Fibroblast of lung (primary cell): Measurements from ENCODE around the gene GSG1L. TPM values are rescaled to one million over a fixed set of nuclear protein-coding genes. Genes with fewer than 3 reads are reported as not detected.
A peak's percentile ranks its signal among the peaks of the same experiment; 100 is the strongest.

Source experiments
- DNase-seq, 2 donors: peaks; one replicate each; pipeline versions ENCODE4 v3.0.0 to v3.0.0-alpha.2; 2010; ENCODE audit warnings: low read depth in 2 of 2
- H2AFZ ChIP-seq: 2 replicates; pipeline ENCODE4 v1.5.1; 2012; ENCODE audit warnings: low read length, control low read depth, inconsistent platforms
- H3K27ac ChIP-seq: 2 replicates; pipeline ENCODE4 v1.5.1; 2011; ENCODE audit warnings: low read length, control low read depth; ENCODE audit not compliant: insufficient read depth
- H3K27me3 ChIP-seq: 2 replicates; pipeline ENCODE4 v1.5.1; 2011; ENCODE audit warnings: mild to moderate bottlenecking, low read length; ENCODE audit not compliant: control insufficient read depth, insufficient read depth
- H3K36me3 ChIP-seq: 2 replicates; pipeline ENCODE4 v1.5.1; 2011; ENCODE audit warnings: low read length; ENCODE audit not compliant: control insufficient read depth, insufficient read depth
- H3K4me1 ChIP-seq: 2 replicates; pipeline ENCODE4 v1.5.1; 2011; ENCODE audit warnings: low read length; ENCODE audit not compliant: control insufficient read depth, insufficient read depth; ENCODE audit errors: extremely low read depth
- H3K4me2 ChIP-seq: 2 replicates; pipeline ENCODE4 v1.5.1; 2011; ENCODE audit warnings: low read length, control low read depth; ENCODE audit not compliant: insufficient read depth; ENCODE audit errors: extremely low read depth
- H3K4me3 ChIP-seq, 4 experiments: fragments of 200-600 bp in 1 of 4; sonication (generic) in 1 of 4; replicated peaks in 1 of 4; 2 replicates each; pipeline ENCODE4 v1.5.1; 2011 to 2016; ENCODE audit warnings: low read length in 4 of 4, low read depth in 3 of 4, mild to moderate bottlenecking in 3 of 4, control low read depth in 2 of 4, inconsistent platforms in 1 of 4, mixed read lengths in 1 of 4; ENCODE audit not compliant: insufficient read depth in 1 of 4; ENCODE audit errors: control extremely low read depth in 1 of 4
- H3K79me2 ChIP-seq: 2 replicates; pipeline ENCODE4 v1.5.1; 2012; ENCODE audit warnings: mild to moderate bottlenecking, low read length, inconsistent platforms; ENCODE audit not compliant: control insufficient read depth, insufficient read depth
- H3K9ac ChIP-seq: 2 replicates; pipeline ENCODE4 v1.5.1; 2011; ENCODE audit warnings: mild to moderate bottlenecking, low read length, control low read depth; ENCODE audit not compliant: insufficient read depth
- H3K9me3 ChIP-seq: 2 replicates; pipeline ENCODE4 v1.5.1; 2012; ENCODE audit warnings: low read depth, low read length; ENCODE audit not compliant: control insufficient read depth, insufficient read depth
- H4K20me1 ChIP-seq: 2 replicates; pipeline ENCODE4 v1.5.1; 2011; ENCODE audit warnings: low read length; ENCODE audit not compliant: control insufficient read depth, insufficient read depth; ENCODE audit errors: extremely low read depth
- EZH2 ChIP-seq: IDR thresholded peaks from 2 replicates; pipeline ENCODE4 v1.5.1; 2012; ENCODE audit warnings: low read length, control low read depth, mild to moderate bottlenecking; ENCODE audit errors: missing control alignments
- polyA plus RNA-seq, 2 donors: library from polyadenylated mRNA; depleted of rRNA in 1 of 2; stranded (reverse) in 1 of 2; unstranded in 1 of 2; fragments of >200 nt; gene quantifications; 2 replicates each; pipeline ENCODE4 v1.2.1, GENCODE V29; 2011 to 2012; ENCODE audit warnings: missing spikeins in 1 of 2
- total RNA-seq: library from RNA; depleted of rRNA; stranded (reverse); fragments of >200 nt; gene quantifications from 2 replicates; pipeline ENCODE4 v1.2.1, GENCODE V29; 2014
- TF ChIP-seq, protein P1 (sequence below), 2 donors: IDR thresholded peaks in 1 of 2; conservative IDR thresholded peaks in 1 of 2; 1 replicate in 1 of 2; 2 replicates in 1 of 2; pipeline ENCODE4 v1.5.1; 2011 to 2012; ENCODE audit warnings: low read length in 2 of 2, control low read depth in 1 of 2, inconsistent platforms in 1 of 2, low read depth in 1 of 2, mild to moderate bottlenecking in 1 of 2

The GSG1L gene
- total and polyA plus RNA-seq, 2 donors (not counting 1 experiment from before 2014, with no cell fraction given), result not detected

GRCh38 chr16:28069971-28070794 lies 6.7 kb upstream of the GSG1L start:
- DNase-seq, result peak in 1 of 2 donors; percentile 9
- Histone ChIP-seq H4K20me1 (no peaks in the 10 kb centered on the region), H3K79me2 (no peaks in the 10 kb centered on the region), H3K27ac (no peak overlapping the region), H3K4me2 (no peak overlapping the region), H3K9ac (no peak overlapping the region), H3K4me1 (peaks cover 3% of the 10 kb centered on the region), H3K9me3 (no peaks in the 10 kb centered on the region), H2AFZ (no peak overlapping the region), H3K4me3 (no peak overlapping the region), H3K27me3 (peaks cover 7% of the 10 kb centered on the region), H3K36me3 (no peaks in the 10 kb centered on the region)
- TF ChIP-seq, protein P1, sequence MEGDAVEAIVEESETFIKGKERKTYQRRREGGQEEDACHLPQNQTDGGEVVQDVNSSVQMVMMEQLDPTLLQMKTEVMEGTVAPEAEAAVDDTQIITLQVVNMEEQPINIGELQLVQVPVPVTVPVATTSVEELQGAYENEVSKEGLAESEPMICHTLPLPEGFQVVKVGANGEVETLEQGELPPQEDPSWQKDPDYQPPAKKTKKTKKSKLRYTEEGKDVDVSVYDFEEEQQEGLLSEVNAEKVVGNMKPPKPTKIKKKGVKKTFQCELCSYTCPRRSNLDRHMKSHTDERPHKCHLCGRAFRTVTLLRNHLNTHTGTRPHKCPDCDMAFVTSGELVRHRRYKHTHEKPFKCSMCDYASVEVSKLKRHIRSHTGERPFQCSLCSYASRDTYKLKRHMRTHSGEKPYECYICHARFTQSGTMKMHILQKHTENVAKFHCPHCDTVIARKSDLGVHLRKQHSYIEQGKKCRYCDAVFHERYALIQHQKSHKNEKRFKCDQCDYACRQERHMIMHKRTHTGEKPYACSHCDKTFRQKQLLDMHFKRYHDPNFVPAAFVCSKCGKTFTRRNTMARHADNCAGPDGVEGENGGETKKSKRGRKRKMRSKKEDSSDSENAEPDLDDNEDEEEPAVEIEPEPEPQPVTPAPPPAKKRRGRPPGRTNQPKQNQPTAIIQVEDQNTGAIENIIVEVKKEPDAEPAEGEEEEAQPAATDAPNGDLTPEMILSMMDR (conservative IDR thresholded peaks at IDR 0.05 in 1 of 2, IDR thresholded peaks at IDR 0.05 in 1 of 2; ENCODE audit: low read depth in 1 of 2, low read length in 2 of 2), result no peak
- TF ChIP-seq EZH2, result no peak

- Histone ChIP-seq H4K20me1 (no peaks in the 10 kb centered on the region), H3K9ac (no peak overlapping the region), H3K4me3 (no peak overlapping the region), H2AFZ (no peak overlapping the region), H3K79me2 (no peaks in the 10 kb centered on the region), H3K27me3 (peaks cover 19% of the 10 kb centered on the region), H3K4me2 (no peak overlapping the region), H3K36me3 (no peaks in the 10 kb centered on the region), H3K4me1 (peaks cover 3% of the 10 kb centered on the region), H3K9me3 (no peaks in the 10 kb centered on the region), H3K27ac (no peak overlapping the region)
- no peak for TF ChIP-seq EZH2
- TF ChIP-seq, protein P1 (conservative IDR thresholded peaks at IDR 0.05 in 1 of 2, IDR thresholded peaks at IDR 0.05 in 1 of 2; ENCODE audit: low read depth in 1 of 2, low read length in 2 of 2), result no peak
- DNase-seq, result no peak
Observed at GRCh38 chr16:28068976-28069375, 5.5 kb upstream of the GSG1L start.

DNA sequence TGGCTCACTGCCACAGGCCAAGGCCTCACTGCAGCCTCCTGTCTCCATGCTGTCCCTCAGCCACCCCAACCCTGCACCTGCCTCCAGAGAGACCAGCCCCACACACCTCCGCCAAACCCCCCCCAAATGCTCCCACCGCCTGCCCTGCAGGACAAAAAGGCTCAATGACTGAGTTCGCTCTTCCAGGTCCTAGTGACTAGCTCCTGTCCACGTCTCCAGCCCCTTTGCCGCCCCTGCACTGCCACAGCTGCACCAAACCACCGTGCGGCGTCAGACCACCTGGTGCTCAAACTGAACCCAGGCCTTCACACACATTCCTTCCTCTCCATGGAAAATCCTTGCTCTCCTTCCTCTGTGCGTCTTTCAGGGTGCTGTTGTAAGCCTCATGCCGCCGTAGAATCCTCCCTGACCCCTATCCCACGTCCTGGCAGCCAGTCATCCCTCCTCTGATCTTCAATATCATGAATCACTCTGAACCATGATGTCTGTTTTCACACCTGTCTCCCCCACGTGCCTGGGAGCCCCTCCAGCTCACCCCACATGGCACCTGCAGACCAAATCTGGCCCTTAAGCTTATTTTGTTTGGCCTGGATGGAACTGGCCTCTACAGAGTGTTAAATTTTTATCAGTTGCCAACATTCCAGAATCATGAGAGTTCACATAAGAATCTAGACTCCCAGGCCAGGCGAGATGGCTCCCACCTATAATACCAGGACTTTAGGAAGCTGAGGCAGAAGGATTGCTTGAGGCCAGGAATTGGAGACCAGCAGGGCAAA lies 4.3 kb upstream of the GSG1L start:
- H2AFZ ChIP-seq, result no peak overlapping the region
- TF ChIP-seq, protein P1 (conservative IDR thresholded peaks at IDR 0.05 in 1 of 2, IDR thresholded peaks at IDR 0.05 in 1 of 2; ENCODE audit: low read depth in 1 of 2, low read length in 2 of 2), result no peak
- no peak for TF ChIP-seq EZH2
- H3K4me2 ChIP-seq, result no peak overlapping the region
- H3K27me3 ChIP-seq, result peaks cover 23% of the 10 kb centered on the region
- H3K9me3 ChIP-seq, result no peaks in the 10 kb centered on the region
- H3K4me3 ChIP-seq, result no peak overlapping the region
- no peak overlapping the region for H3K27ac ChIP-seq
- H3K79me2 ChIP-seq, result no peaks in the 10 kb centered on the region
- no peak overlapping the region for H3K9ac ChIP-seq
- no peaks in the 10 kb centered on the region for H4K20me1 ChIP-seq
- H3K36me3 ChIP-seq, result no peaks in the 10 kb centered on the region
- DNase-seq, result peak; percentile 21 to 90
- peaks cover 3% of the 10 kb centered on the region for H3K4me1 ChIP-seq
